HG03025 (cell line): ENCODE results near the gene PTBP1.

Experiments
- ATAC-seq: cut with Tn5 transposase; IDR thresholded peaks from one replicate; pipeline ENCODE4 v1.9.1; 2021; ENCODE audit warnings: mild to moderate bottlenecking, moderate library complexity; ENCODE audit not compliant: unreplicated experiment, low FRiP score

PTBP1 gene

GRCh38 chr19:795691-796581 is 1.3 kb upstream of the PTBP1 start:
- no peak for ATAC-seq

GRCh38 chr19:797528-798414 is 519 bp downstream of the PTBP1 start:
- peak; percentile 39 for ATAC-seq

GRCh38 chr19:798415-799075 is 1.3 kb downstream of the PTBP1 start:
- no peak for ATAC-seq

- ATAC-seq, result no peak
These were observed 2.0 kb downstream of the PTBP1 start for GRCh38 chr19:799076-799881.

- ATAC-seq, result no peak
These were observed 3.2 kb downstream of the PTBP1 start for GRCh38 chr19:800360-801029.

DNA sequence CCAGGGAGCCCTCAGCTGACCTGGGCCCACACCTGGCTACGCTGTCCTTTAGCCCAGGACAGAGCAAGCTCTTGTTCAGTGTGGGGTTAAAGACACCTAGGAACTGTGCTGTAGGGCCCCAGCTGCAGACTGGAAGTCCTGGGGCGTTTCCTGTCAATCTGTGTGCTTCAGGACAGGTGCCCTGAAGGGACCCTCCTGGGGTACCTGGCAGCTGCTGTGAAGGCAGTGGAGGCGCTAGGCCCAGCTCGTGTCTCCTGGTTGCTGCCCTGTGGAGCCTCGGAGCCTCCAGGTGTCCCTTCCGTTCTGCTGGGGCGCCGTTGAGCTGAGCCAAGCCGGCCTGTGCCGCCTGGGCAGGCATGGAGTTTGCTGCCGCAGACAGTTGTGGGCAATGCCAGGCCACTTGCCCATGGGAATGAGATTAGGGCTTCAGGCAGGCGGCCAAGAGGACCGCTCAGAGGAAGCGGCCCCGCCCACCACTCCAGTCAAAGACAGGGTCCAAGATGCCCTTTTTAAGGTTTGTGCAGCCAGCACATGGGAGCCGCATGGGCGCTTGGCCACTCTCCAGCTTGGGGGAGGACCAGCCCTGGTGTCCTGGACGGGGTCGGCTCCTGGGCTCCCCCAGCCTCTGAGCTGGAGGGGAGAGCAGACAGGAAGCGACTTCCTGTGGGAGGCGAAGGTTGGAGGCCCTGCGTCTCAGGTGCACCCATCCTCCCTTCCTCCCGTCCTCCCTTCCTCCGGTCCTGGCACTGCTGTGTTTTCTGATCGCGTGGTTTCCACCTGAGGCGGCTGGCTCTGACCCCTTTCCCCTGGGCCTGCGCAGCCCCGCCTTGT is 4.0 kb downstream of the PTBP1 start:
- ATAC-seq, result no peak

DNA sequence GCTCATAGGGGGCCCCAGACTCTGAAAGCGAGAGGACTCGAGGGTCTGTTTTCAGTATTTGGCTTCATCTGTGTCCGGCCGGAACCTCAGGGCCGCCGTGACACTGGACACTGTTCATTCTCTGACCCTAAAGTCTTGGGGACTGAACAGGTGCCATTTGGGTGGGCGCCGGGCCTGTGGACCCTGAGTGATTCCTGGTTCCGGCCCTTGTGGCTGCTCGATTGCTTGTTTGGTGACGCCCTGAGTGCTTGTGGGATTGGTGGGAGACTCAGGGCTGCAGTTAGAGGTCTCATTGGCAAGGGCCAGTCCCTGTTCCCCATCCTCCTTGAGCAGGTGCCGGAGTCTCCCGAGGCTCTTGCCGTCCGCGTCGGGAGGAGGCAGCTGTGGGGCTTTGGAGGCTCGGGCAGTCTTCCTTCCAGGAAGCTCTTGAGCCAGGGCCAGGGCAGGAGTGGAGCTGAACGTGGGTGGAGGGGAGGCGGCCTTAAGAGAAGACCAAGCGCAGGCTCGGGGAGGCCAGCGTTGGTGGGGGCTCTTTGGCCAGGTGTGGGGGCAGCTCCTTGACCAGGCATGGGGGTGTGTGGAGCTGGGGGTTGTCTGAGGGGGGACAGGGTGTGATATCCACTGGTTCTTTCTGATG is 4.7 kb downstream of the PTBP1 start:
- no peak for ATAC-seq

- no peak for ATAC-seq
These were observed 5.3 kb downstream of the PTBP1 start for GRCh38 chr19:802498-803098.

DNA sequence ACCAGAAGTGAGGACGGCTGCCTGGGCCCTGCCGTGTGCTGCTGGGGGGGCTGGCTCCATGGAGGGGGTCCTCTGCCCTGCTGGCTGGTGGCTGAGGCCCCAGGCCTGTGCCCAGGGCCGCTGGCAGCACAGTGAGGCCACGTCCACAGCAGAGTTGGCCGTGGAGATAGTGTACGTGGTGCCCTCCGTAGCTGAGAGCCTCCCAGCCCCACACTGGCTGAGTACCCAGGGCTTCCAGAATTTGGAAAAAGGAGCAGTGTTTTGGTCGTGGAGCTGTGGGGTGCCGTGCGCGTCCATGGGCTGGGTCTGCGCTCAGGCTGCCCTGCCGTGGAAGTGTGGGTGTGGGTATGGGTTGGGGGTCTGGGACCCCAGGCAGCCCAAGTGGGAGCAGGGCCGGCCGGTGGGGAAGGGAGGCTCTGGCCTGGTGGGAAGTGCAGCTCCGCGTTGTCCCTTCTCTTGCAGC is 5.9 kb downstream of the PTBP1 start:
- no peak for ATAC-seq

DNA sequence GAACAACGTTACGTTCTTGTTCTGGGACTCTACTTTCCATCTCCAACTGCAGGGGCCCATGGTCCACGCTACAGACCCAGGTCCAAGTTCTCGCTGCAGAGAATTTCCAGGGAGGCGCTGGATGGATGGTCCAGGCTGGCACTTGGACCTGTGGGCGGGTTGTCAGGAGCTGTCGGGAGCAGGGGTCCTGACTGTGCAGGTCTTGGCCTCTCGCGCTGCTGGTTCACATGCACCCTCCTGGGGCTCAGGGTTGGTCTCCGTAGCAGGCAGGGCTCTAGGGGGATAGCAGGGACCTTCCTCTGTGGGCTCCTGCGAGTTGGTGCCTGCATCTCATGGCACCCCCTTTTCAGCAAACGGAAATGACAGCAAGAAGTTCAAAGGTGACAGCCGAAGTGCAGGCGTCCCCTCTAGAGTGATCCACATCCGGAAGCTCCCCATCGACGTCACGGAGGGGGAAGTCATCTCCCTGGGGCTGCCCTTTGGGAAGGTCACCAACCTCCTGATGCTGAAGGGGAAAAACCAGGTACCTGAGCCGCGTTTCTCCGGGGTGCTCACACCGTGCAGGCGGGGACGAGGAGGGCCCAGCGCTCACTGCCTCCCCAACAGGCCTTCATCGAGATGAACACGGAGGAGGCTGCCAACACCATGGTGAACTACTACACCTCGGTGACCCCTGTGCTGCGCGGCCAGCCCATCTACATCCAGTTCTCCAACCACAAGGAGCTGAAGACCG is 6.6 kb downstream of the PTBP1 start:
- no peak for ATAC-seq

DNA sequence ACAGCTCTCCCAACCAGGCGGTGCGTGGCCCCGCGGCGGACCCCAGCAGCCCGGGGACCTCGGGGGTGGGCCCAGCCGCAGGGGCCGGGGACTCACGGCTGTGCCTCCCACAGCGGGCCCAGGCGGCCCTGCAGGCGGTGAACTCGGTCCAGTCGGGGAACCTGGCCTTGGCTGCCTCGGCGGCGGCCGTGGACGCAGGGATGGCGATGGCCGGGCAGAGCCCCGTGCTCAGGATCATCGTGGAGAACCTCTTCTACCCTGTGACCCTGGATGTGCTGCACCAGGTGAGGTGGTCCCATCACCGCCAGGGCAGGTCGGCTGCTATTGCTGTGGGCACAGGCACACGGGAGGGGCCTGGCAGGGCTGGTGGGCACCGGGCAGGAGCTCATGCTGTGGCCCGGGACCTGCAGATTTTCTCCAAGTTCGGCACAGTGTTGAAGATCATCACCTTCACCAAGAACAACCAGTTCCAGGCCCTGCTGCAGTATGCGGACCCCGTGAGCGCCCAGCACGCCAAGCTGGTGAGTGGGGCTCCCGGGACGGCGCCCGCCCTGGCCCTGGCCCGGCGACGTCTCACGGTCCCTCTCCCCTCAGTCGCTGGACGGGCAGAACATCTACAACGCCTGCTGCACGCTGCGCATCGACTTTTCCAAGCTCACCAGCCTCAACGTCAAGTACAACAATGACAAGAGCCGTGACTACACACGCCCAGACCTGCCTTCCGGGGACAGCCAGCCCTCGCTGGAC is 7.3 kb downstream of the PTBP1 start:
- no peak for ATAC-seq

DNA sequence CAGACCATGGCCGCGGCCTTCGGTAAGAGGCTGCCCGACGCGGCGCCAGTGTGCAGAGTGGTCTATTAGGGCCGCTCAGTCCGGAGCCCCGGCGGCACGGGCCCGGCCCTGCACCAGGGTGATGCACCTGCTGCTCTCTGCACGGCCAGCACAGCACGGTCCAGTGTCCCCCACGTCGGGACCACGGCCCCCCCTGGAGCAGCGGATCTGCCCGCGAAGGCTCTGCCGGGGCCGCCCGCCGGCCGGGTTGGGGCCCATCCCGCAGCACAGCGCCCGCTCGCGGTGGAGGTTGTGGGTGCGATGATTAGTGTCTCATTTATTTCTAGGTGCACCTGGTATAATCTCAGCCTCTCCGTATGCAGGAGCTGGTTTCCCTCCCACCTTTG is 7.9 kb downstream of the PTBP1 start:
- ATAC-seq, result no peak

DNA sequence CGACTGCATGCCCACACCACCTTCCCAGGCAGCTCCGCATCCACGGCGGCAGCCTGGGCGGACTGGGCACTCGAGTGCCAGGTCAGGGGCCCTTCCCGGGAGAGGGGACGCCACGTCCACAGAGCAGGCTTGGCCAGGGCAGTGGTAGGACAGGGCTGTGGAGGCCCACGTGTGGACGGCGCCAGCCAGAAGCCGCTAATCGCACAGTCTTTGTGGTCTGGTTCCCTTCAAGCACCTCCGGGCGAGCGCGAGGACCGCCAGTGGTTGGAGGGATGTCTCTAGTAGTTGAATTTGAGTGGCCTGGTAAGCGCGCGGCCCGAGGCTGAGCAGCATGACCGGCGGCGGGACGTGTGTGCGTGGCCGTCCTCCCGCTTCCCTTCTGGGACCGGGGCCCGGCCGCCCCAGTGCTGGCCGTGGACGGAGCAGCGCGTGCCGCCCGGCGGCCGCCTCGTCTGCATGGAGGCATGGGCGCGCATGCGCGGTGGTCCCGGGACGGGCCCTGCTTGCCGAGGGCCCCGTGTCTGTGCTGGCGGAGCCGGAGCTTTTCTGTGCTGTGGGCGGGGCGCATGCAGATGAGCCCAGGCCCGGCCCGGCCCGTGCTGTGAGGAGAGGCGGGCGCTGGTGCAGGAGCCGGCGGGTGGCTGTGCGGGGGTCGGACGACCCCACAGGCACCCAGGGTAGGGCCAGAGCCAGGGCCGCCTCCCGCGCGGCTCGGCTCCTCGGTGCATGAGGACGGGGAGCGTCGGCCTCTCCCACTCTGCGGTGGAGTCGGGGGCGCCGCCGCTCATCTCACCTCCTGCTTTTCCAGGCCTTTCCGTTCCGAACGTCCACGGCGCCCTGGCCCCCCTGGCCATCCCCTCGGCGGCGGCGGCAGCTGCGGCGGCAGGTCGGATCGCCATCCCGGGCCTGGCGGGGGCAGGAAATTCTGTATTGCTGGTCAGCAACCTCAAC is 8.6 kb downstream of the PTBP1 start:
- ATAC-seq, result no peak

GRCh38 chr19:806815-807421 is 9.7 kb downstream of the PTBP1 start:
- no peak for ATAC-seq
